COLO668 (cell line): ENCODE results near the gene GLCCI1.

Experiments
- DNase-seq: peaks from one replicate; lab custom pipeline; 2025; ENCODE audit not compliant: unreplicated experiment; lab: John Stamatoyannopoulos, UW

Gene GLCCI1

DNA sequence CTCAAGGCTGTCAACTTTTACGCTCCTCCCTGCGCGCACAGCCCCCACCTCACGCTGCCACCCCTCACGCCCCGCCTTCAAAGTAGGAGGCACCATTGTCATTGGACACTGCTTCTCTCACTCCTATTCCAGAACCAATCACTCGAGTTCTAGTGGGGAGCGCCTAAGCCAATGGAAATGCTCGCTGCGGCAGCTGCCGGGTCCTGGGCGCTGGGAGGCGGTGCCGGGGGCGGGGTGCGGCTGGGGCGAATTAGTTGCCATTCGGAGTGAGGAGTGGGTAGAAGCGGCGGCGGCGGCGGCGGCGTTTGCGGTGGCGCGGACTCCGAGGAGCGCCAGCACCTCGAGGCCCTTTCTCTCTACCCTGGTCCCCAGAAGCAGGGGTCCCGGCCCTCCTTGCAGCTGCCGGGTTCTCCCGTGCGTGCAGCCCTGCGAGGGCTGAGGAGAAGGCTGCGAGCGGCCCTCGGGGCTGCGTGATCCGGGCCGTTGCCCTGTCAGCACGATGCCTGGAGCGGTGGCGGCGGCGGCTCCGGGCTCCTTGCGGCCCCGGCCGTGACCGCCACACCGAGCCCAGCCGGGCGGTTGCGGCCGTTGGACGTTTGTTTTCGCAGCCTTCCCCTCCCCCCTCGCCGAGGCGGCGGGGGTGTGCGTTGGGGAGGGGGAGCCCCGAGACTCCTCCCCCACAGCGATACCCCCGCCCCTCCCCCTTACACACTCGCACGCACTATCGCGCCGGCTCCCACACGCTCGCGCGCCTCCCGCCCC, at the start of gene GLCCI1:
GLCCI1 (plus strand) TSS at position 253 of the 762 bp plus-strand sequence. CDS start 555 bp downstream, outside the sequence.
- DNase-seq = peak; percentile 99

DNA sequence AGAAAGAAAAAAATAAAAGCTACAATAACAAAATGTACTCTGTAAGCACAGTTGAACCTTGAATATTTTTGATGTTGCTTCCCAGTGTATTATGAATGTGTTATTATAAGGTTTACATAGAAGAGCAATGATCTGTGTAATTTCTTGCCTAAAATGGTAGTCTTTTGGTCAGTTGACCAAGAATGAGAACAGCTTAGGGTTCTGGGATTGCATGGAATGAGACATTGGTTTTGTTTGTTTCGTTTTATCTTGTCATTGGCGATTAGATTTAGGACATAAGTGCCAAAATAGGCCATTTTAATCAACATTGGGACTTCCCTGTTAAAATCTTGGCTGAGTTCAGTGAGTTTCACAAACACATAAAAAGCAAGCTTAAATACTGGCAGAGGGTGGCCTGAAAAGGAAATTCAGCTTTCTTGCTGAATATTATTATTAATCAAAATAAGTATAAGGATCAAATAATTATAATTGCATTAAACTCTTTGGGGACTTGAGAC, 49.1 kb upstream of the GLCCI1 start:
- DNase-seq = no peak

DNA sequence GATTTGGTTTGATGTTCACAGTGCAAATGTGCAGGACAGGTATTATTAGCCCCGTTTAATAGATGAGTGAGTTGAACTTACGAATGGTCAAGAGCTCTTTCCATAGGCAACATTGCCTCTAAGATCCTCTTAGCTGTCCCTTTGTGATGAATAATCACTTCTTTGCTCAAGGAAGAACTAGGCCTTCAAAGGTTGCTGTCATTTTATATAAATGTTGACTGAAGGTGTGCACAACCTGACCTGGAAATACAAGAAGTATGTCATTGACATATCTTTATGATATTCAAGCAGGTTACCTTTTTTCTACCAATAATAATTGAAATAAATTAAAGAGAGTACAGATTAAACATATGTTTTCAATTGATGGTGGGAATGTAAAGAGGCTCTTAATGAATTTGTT, 48.5 kb upstream of the GLCCI1 start:
- no peak for DNase-seq

DNA sequence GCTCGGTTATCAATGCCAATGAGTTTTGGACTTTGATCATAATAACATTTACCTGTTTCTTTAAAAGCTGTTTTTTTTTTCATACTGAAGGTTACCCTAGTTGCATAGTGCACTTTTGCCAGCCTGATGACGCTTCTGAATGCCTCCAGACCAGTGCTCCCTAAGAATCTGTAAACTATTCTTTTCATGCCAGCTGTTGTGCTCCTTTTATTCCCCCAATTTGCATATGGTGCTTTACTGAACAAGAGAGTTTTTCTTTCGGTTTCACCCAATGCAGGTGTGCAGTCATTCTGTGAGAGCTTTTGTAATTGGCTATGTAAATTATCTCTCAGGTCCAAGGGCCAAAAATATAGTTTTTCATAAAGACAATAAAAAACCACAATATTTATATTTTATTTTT, 48.1 kb upstream of the GLCCI1 start:
- DNase-seq = peak; percentile 43

DNA sequence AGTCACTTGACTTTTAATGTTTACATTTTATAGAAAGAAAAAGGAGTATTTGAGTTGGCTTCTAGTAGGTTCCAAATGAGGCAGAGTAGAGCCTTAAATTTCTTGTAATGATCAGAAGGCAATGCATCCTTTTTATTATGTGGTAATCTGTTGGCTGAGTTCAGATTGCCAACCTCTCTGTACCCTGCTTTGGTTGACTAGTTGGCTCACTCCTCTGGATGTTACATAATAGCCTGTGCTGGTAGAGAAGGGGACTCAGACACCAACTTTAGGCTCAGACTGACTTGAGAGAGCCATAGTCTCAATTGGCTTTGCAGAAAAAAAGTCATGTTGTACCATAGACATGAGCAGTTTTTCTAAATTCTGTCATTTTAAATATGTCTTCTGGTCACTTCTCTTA, 46.8 kb upstream of the GLCCI1 start:
- no peak for DNase-seq

DNA sequence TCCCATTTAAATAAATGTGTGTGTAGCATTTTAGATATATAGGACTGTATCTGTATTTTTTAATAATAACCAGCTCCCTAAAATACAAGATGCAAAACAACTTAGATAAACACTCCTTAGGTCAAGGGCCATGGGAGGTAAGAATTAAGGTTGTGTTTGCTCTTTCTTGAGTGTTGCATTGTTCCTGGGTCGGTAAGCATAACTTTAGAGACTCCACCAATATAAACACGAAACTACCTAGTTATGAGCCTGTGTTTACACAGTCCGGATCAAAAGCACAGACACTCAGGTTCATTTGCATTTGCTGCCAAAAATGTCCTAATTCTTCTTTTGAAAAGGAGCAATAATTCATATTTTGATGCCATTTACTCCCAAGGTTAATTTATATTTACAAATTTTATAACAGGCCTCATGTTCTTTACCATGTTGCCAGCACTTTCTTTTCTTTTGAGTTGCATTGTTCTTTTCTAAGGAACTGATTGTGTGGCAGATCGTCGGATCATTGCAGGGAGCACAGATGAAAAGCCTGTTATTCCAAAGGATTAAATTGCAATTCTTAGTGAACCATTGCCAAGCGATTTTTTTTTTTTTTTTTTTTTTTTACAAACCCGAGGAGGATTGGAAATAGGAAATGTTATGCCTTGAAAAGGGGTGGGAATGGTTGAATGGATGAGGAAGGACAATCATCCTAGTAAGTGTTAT, 45.8 kb upstream of the GLCCI1 start:
- no peak for DNase-seq

DNA sequence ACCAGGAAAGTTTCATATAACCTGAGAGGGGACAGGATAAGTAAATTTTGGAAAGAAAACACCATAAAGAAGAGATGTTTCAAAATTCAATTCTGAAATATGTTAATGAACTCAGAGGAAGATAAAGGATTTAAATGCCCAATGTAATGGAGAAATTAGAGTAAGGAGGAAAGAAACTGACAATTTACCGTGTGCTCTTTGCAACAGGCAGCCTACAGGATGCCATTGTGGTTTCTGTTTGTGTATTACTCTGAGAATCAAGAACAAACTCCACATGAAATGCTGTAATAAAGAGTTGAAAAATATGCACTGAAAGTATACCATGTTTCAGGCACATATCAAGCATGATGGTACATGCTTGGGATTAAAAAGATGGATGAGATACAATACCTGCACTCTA, 44.8 kb upstream of the GLCCI1 start:
- no peak for DNase-seq

DNA sequence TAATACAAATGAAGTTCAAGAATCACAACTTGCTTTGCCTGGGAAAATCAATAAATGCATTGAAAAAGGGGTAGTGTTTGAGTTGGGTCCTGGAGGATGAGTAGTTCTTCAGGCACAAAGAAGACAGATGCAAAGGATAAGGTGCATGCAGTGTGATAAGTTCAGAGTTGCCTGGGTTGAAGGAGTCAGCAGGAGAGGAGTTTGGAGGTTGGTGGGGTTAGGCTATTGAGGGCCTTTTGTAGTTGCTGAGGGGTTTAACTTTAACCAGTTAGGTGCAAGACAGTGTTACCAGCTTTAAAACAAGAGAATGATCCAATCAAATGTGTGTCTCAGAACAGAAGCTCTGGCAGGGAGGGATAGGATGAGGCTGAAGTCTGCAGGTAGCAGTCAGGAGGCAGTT, 44.3 kb upstream of the GLCCI1 start:
- DNase-seq = no peak

DNA sequence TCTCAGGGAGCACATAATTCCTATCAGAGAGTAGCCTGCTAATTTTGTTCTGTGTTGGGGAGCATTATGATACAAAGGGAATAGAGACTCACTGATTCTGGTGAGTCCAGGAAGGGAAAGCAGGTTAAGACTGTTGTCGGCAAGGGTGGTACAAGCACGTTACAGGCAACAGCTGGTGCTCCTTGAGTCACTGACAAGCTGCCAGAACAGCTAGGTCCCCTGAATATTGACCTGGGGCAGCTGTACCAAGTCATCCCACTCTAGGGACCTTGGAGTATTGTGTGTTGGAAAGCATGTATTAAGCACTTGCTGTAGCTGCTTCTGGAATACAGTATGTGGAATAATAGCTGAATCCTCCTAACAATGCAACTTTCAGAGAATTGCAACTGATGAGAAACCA, 37.0 kb upstream of the GLCCI1 start:
- no peak for DNase-seq

DNA sequence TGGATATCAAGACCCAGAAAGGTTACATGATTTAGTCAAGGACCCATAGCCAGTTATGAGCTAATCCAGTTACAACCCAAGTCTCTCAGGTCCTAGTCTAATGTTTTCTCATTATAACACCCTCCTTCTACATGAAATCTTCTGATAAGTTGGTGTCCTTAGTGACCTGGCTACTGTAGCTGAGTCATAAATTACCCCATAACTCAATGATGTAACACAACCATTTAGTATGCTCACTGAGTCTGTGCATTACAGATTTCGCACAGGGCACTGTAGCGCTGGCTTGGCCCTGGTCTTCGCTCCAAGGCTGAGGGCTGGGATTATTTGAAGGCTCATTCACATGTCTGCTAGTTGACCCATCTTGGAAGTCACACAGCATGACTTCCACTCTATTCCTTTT, 36.0 kb upstream of the GLCCI1 start:
- DNase-seq = no peak

DNA sequence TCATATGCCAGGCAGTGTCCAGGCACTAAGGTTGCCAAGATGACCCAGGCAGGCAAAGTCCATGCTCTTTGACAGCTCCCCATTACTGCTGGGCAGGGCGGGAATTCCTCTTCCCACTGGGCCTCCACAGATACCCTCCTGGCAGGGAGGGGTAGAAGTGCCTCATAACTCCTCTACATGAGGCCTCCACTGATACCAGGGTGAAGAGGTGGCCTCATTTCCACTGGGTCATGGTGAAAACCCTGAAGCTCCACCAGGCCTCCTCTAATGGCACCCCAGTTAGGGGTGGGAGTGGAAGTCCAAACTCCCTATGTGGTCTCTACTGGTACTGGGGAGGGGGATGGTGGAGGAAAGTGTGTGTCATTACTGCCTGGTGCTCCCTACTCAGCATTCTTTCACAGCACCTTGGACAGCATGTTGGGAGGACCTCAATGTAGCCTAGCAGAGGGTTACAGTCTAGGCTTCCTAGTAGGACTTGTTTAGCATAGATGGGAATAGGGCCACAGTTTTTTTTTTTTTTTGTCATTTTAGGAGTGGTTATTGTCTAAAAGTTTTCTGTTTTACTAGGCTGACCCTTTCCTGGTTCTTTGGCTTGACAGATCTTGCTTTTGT, 34.6 kb upstream of the GLCCI1 start:
- no peak for DNase-seq

DNA sequence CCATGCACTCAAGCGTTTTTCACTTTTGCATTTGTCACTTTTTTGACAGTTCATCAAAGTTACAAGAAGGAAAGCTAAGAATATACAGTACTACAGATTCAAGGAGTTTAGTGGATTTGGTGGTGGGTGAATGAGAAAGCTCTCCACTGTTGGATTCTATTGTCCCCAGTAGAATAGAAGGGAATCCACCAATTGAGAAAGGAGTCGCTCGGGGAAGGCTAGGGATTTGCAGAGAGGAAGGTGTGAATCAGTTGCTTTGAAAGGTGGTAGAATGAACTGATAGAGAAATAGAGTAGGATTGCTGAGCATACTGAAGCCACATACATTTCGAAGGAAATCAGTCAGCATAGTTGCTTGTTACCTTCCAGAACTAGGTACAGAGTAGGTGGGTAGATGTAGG, 33.7 kb upstream of the GLCCI1 start:
- no peak for DNase-seq

DNA sequence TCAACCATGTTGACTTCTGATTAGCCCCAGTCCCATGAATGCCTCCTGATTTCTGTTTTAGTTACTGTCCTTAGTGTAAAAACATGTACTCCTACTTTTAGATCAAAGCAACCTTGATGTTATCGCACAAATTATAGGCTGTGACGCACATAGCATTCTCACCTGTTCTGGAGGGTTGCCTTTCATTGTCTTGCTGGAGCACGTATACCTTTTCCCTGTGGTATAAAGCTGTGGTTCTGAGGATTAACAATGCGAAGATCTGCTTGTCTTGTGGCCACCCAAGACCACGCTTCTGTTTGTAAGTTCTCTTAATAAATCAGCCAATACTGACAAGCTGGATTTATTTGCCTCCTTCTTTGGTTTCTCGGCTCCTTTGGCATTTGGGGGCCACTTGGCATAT, 30.1 kb upstream of the GLCCI1 start:
- DNase-seq = no peak

DNA sequence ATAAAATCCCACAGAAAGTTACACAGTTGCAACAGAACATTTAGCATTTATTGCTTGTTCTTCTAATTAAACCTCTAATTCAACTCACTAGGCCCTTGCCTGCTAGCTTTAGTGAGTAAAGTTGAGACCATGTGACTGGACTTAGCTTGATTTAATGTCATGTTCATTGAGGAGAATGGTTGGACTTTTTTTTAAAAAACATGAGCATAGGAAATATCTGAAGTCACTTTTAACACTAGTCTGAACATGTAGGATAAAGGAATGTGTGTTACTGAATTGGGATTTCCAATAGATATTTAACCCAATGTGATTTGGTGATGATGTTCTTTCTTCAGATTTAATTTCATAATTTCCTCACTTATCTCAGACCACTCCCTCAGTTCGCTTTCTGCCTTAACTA, 24.6 kb upstream of the GLCCI1 start:
- no peak for DNase-seq

DNA sequence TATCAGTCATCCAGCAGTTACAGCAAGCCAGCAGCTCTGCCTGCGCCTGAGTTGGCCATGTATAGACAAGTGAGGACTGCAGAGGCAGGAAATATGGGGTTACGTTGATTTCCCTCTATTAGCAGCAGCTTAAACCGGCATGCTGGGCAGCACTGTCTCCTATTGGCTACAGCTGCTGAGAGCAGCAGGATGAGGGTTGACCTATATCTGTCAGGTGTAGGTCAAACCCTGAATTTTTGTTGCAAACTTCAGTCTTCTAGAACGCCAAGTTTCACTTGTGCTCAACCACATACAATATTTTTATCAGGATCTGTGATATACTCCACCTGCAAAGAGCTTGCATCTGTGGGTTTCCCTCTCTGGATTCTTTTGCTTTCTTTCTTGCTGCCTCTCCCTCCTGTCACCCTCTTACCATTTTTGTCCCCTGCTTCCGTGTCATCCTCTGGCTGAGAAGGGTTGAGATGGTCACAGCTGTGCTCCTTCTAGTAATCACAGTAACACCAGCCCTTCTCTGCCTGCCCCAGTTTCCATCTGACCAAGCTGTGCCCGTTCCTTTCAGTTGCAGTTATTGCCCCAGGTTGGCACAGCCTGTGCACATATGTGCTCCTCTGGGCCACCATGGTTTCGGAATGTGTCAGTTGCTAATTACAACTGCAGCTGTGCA, 23.8 kb upstream of the GLCCI1 start:
- DNase-seq = no peak

DNA sequence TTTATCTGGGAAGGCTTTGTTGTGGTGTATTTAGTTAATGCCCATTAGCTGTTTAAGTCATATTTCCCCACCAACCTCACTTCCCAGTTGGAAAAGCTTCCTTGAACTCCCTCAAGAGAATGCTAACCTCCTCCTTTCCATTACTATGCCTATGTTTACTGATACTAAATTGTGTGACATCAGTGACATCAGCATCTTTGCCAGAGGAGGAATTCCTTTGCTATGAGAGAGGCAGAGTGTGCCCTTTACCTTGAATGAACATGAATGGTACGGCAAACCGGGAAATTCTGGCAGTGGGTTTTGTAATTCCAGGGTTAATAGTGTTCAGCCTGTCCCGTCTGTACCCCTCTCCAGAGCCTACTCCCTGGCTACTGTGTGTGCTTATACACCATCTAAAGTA, 22.1 kb upstream of the GLCCI1 start:
- DNase-seq = no peak

DNA sequence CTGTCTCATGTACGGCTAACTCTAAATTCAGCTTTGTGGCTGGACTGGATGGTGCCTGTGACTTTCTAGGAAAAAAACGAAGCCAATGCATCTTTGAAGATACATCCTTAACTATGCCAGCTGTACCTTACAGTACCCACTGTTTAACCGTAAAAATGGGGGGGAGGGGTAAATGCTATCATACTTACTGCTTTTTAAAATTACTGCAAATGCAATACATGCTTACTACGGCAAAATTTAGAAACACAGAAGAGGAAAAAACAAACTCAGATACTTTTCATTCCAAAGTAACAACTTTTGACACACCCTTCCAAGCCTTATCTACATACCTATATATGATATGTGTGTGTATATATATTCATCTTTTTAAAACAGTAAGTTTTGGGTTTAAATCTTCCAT, 20.4 kb upstream of the GLCCI1 start:
- DNase-seq = no peak

DNA sequence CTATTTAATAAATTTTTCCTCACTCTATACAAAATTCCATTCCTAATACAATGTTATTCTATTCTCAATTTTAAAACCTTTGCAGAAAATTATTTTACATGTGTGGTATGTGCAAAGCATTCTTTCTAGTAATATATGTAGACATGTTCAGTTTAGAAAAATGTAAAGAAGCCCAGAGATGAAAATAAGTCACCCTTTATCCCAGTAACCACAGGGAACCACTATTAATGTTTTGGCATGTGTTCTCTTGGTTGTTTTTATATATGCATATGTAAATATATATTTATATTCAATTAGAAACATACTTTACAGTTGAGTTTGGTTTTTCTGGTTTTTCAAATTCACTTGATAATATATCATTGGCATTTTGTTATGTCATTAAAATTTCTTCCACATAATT, 14.8 kb upstream of the GLCCI1 start:
- DNase-seq = no peak

DNA sequence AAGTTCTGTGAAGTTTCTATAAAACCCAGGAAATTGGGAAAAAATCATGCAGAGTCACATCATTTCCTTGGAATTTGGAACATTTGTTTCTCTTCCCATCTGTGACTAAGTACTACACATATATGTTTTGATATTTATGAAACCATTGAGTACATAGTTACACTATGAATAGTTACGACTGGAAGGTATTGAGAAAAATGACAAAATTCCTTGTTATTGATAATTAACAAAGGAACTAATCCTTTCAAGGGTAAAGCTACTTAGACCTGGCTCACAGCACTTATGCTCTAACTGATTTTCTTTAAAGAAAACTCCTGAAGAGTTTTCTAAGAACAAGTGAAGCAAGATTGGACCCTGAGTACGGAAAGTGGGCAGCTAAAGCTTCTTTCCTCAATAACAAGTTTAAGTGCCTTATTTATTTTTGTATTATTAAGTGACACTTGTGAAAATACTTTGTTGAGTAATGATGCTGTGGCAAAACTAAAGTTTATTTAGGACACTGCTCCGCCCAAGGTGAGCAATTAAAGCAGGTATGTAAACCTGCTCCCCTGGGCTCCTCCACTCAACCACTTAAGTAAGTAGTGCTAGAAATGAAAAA, 12.0 kb upstream of the GLCCI1 start:
- peak; percentile 45 for DNase-seq

DNA sequence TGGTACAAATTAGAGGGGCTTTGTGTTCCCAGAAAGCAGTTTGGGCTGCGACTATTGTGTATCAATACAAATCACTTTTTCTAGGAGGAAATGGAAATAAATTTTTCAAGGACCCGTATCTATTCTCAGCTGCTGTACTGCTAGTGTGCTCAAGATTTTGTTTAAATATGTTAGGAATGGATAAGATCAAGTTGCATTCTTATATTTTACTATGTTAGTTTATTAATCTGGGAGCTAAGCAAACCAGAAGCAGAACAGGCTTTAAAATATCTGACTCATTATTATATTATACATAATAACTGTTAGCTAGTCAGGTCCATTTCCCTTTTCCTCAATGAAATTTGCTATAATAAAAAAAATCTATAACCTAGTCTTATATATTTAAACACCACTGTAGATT, 11.1 kb upstream of the GLCCI1 start:
- no peak for DNase-seq

DNA sequence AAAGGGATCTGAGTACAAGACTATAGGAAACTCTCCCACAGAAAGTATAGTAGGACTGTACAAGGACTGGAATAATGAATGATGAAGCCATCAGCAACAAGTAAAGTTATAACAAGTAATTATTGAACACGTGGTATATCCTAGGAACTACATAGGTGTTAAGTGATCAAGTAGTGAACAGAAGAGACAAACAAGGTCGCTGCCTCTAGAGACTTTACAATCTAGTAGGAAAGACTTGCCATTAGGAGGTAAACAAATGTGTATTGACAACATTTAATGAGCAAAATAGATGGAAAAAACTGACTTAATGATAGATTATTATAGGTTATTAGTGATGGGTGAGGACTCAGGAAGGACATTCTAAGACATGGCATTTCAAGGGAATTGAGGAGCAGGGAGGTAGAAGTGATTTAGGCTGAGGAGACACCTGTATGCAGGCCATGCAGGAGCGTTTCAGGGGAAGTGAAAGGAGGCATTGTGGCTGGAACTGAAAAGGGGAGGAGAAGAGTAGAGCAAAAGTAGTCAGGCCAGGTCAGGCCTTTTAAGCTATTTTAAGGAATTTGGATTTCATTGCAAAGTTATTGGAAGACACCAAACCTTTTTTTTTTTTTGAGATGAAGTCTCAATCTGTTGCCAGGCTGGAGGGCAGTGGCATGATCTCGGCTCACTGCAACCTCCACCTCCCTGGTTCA, 8.5 kb upstream of the GLCCI1 start:
- no peak for DNase-seq
